Embryonic facial prominence (tissue), 1 donor: ENCODE measurements around the gene KLHDC8B.
A peak's percentile ranks its signal among the peaks of the same experiment; 100 is the strongest.

Experiments
- DNase-seq: peaks from one replicate; pipeline ENCODE4 v3.0.0-alpha.2; 2016; ENCODE audit errors: extremely low spot score

KLHDC8B gene

DNA sequence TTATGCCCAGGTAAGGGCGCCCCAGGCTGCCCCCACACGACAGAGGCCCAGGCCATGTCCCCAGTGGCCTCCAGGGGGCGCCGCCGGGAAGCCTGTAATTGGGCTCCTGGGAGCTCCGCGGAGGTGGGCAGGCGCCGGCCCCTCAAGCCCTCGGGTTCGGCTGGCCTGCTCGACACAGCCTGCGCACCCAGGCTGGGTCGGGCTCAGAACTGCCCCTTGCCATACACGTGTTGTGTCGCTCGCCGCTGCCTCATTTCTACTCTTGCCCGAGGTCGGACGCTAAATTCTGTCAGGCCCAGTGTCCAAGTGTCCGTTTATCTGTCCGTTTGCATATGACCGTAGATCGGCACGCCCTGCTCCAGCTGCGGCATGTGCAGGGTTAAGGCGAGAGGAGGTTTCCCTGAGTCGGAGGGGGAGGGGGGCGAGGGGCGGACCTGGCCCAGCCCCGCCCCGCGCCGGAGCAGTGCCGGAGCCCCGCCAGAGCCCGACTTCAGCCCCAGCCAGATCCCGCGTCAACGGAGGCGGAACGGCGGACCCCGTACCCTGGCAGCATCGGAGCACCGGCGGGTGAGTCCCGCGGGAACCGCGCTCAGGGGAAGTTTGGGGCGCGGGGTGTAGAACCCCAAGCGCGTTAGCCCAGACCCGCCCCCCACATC, at the start of gene KLHDC8B:
Gene KLHDC8B (plus strand): TSS at position 480 of the 656 bp plus-strand sequence. CDS start 1,172 bp downstream, outside the sequence.
- peak; percentile 46 for DNase-seq

DNA sequence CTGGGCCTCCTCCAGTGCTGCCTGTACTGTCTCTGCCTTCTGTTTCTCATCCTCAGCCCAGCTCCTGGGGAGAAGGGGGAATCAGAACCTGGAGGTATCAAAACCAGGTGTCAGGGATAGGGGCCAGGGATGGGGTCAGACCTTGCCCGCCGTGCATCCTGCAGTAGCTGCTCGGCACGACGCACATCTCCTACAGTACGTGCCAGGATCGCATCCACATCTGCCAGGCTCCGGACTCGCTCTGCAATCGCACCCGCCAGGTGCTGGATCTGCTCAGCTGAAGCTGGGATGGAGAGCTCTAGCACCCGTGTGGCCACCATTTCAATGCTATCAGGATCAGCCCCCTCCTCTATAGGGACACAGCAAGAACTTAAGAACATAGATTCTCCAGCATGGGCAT, 49.4 kb upstream of the KLHDC8B start:
- no peak for DNase-seq

DNA sequence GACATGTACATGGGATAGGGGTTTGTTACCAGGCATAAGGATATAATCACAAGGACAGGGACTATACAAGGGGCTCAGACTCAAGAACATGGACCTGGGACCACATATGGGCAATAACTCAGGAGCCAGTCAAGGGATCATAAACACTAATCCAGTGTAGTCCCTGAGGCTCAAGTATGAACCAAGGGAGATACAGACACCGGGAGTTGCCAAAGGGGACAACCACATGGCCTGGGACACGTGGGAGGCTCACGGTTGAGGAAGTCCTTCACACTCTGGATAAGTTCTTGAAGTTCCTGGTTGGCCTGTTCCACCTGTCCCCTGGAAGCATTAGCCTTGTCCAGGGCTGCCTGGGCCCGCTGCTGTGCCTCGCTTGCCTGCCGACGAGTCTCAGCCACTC, 48.9 kb upstream of the KLHDC8B start:
- no peak for DNase-seq

DNA sequence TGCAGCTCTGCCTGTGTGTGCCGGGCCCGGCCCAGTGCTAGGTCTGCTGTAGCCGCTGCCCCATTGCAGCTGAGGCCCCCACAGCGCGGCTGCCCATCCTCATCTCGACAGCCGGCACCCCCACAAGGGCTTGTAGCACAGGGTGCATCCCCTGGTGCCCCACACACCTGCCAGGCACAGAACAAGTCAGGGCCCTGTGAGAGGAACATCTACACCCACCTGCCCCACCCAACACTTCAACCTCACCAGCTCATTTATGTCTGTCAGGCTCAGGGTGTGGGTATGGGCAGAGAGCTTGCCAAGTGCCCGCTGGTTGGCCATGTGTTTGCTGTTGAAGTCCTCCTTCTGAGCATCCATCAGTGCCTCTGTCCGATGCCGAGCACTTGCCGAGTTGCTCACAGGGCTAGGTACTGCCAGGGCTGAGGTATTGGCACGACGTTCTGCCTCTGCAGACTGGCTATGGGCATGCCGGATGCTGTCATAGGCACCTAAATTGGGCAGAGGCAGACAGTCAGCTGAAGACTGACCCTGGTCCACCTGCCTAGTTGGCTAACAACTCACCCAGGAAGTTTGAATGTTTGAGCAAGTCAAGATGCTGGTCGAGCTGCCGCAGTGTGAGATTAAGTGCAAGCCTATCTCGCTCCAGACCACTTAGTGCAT, 48.4 kb upstream of the KLHDC8B start:
- DNase-seq = no peak

- no peak for DNase-seq
These were observed 47.7 kb upstream of the KLHDC8B start for GRCh38 chr3:49123687-49124086.

- no peak for DNase-seq
These were observed 47.2 kb upstream of the KLHDC8B start for GRCh38 chr3:49124203-49124602.

DNA sequence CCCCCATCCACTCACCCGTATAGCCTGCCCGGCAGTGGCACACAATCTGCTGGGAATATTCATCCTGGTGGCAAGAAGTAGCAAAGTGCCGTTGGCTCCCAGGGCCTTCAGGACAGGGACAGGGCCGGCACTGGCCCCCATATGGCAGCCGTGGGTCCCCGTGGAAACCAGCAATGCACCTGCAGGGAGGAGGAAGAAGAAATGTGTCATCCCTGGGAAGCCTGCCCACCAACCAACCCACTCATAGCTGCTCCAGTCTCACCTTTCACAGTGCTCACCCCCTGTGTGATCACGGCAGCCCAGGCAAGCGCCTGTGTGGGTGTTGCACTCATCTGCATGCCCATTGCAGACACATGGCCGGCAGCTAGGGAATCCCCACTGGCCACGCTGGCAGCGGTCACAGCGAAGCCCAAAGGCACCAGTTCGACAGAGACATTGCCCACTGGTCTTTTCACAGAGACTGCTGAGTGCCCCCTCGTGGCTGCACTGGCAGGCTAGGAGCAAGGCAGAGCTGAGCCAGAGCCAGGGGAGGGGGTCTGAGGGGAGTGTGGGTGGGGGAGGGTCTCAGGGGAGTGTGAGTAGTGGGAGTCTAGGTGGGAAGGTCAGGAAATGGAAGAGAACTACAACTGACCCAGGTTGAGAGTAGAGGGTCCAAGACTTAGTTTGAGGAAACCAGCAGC, 46.3 kb upstream of the KLHDC8B start:
- DNase-seq = no peak

DNA sequence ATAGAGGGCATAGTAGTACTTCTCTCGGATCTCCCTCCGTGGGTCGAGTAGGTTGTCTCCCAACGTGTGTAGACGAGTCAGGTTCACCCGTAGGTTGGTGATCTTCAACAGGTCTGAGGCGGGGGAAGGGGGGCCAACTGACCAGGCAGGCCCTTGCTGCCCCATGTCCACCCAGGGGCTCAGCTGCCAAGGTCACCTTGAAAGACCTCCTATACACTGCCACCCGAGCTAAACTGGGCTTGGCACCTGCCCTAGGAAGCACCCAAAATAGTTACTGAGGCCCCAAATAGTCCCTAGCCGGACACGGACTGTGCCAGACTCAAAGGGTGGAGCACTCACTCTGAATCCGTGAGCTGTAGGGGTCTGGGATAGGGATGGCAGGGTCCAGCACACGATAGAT, 40.4 kb upstream of the KLHDC8B start:
- no peak for DNase-seq

GRCh38 chr3:49131576-49131975, 39.8 kb upstream of the KLHDC8B start:
- no peak for DNase-seq

GRCh38 chr3:49132073-49132436, 39.3 kb upstream of the KLHDC8B start:
- DNase-seq = no peak

- DNase-seq = no peak
These were observed 38.8 kb upstream of the KLHDC8B start, which contains the start of gene LAMB2 for GRCh38 chr3:49132437-49133225. Gene LAMB2, minus strand, starts transcription at chr3:49133050. Its CDS starts 183 bp downstream, at chr3:49132867.

DNA sequence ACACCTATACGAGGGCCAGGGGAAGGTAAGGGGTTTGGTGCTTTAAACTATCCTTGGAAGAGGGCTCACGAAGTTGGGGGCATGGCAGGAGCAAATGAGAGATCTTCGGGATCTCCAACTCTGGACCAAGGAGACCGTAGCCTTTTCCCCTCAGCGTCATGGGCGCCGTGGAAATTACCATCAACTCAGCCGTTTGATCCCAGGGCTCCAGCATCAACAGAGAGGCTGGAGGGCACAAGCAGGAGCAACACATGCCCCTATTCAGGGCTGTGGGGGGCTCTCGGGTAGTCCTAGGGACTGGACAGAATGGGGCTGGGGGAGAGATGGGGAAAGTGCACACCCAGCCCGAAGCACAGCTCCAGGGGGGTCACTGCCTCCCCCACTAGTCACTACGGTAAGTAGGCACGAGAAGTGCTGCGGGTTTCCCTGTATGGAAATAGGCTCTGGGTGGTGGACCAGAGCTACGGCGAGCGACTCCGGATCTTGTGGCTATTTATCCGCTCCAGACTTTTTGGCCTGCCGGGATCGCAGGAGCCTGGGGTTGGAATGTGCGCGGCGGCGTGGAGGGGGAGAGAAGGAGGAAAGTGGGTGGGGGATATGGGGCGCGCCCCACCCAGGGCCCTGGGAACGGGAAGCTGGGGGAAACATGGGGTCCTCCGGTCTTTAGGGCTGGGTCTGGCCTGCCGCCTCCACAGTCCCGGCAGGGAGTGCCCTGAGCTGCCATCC, 38.0 kb upstream of the KLHDC8B start:
- peak; percentile 79 for DNase-seq

- no peak for DNase-seq
These were observed 36.7 kb upstream of the KLHDC8B start for GRCh38 chr3:49134471-49135265.

GRCh38 chr3:49135499-49135898, 35.9 kb upstream of the KLHDC8B start:
- no peak for DNase-seq

DNA sequence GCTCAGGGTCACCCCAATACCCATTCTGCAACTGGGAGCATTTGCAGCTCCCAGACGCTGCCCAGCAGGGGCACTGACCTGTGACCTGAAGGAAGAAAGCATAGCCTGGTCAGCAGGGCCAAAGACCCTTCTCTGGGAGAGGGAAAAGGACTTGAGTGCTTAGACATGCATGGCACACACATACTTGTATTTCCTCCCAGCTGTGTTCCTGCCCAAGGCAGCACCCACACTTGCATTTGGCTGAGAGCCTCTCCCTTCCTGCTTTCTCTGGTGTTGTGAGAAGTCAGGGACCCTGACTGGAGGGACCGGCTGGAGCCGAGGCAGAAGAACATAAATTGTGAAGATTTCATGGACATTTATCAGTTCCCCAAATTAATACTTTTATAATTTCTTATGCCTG, 31.3 kb upstream of the KLHDC8B start:
- no peak for DNase-seq

DNA sequence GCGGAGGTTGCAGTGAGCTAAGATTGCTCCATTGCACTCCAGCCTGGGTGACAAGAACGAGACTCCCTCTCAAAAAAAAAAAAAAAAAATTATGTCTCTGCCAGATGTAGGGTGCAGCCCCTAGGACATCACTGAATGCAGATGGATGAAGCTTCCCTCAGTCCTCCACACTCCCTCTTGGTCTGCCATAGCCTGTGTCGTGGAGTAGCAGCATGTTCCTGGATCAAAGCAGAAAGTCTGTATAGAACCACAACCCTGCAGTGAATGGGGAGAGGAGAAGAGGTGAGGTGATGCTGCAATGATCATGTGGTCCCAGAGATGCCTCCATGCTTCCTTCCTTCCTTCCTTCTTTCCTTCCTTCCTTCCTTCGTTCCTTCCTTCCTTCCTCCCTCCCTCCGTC, 23.2 kb upstream of the KLHDC8B start:
- no peak for DNase-seq

DNA sequence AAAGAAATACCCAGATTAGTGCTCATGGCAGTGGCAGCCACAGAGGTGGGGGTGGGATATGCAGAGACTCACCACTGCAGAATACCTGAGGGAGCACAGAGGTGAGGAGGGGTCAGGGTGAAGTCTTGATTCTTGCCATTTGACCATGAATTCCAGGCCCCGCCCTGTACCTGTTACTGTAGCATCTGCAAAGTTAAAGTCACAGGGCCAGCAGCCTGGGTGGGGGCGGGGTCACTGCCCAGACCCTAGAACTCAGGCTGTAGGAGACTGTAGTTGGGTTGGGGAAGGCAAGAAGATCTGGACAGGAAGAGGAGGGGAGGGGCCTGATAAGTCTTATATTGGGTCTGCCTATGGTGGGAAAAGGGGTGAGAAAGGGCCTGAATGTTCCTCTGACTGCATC, 19.8 kb upstream of the KLHDC8B start:
- no peak for DNase-seq

DNA sequence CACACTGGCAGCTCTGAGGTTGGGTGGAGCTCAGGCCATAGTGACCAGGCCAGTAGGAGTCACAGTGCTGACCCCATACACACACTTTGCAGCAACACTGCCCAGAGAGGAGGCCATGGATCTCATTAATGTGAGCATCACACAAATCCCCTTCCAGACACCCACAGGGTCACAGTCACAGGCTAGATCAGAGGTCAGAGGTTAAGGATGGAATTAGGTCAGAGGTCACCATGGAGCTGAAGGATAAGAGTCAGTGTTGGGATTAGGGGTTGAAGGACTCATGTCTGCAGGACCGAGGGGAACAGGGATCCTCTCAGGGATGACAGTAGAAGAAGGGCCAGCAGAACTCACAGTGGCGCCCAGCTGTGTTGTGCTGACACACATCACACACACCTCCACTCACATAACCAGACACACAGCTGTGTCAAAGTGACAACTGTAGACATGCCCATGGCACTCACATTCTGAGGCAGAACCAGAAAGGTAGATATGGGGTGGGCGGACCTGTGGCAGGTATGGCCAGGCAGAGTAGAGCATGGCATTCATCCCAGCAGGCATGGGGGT, 18.0 kb upstream of the KLHDC8B start:
- no peak for DNase-seq

DNA sequence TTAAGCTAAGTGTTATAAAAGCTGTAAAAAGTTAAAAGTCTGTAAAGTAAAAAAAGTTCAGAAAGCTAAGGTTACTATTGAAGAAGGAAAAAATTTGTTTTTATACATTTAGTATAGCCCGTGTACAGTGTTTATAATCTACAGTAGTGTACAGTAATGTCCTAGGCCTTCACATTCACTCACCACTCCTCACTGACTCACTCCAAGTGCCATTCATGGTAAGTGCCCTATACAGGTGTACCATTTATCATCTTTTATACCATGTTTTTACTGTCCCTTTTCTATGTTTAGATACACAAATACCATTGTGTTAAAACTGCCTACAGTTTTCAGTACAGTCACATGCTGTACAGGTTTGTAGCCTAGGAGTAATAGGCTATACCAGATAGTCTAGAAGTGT, 14.1 kb upstream of the KLHDC8B start:
- DNase-seq = no peak

DNA sequence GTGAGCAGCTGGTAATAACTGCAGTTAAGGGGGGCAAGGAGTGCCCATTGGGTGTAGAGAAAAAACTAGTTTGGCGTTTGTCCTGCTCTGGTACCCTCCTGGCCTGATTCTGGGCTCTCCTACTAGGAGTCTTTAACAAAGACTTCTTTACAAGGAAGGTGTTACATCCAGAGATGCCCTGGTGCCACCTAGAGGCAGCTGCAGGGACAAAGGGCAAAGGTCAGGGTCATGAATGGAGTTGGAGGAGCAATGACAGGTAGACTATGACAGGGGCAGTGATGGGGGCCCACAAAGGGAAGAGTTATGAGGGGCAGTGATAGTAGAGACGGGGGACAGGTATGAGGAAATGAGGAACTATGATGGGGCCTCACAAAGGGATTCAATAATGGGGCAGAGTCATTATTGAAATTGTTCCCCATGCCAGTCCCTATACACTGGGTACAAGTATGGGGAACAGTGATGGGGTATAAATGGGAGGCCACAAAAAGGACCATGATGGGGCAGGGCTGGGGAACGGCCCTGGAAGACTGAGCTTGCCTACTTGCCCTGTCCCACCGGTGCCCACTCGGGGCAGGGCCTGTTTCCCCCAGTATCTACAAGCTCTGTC, 13.2 kb upstream of the KLHDC8B start:
- no peak for DNase-seq
